HL-60 (cell line): ENCODE data around the gene RTN4RL1.

Experiments
- DNase-seq, 2 experiments: peaks; one replicate each; pipeline ENCODE4 v3.0.0-alpha.2; 2010 to 2020; ENCODE audit warnings: low read depth in 1 of 2, low spot score in 1 of 2
- H3K27ac ChIP-seq: fragments of 250-450 bp; sonication (Bioruptor Pico); replicated peaks from 2 replicates; pipeline ENCODE4 v1.5.1; 2020; ENCODE audit warnings: mild to moderate bottlenecking, moderate library complexity
- H3K27me3 ChIP-seq: fragments of 250-450 bp; sonication (Bioruptor Pico); 2 replicates; pipeline ENCODE4 v1.5.1; 2021; ENCODE audit warnings: mild to moderate bottlenecking, moderate library complexity; ENCODE audit not compliant: insufficient read depth, poor library complexity, severe bottlenecking
- H3K4me3 ChIP-seq: replicated peaks from 2 replicates; pipeline ENCODE4 v1.5.1; 2011; ENCODE audit warnings: mild to moderate bottlenecking, control low read depth, low read length; ENCODE audit not compliant: insufficient read depth
- CTCF ChIP-seq: IDR thresholded peaks from one replicate; pipeline ENCODE4 v1.5.1; 2011; ENCODE audit warnings: low read length, control low read depth, inconsistent platforms; ENCODE audit not compliant: insufficient read depth
- GABPA ChIP-seq: IDR thresholded peaks from 2 replicates; pipeline ENCODE4 v1.6.1; 2012; ENCODE audit warnings: low read depth
- POLR2AphosphoS5 ChIP-seq: IDR thresholded peaks from 2 replicates; pipeline ENCODE4 v1.6.1; 2012; ENCODE audit warnings: low read depth
- REST ChIP-seq: IDR thresholded peaks from 2 replicates; pipeline ENCODE4 v1.6.1; 2012; ENCODE audit warnings: low read depth; ENCODE audit not compliant: insufficient replicate concordance
- SPI1 ChIP-seq: IDR thresholded peaks from 2 replicates; pipeline ENCODE4 v1.6.1; 2012; ENCODE audit warnings: low read depth, mild to moderate bottlenecking, borderline replicate concordance

Gene RTN4RL1

GRCh38 chr17:2018716-2019510 is 6.2 kb downstream of the RTN4RL1 start:
- Histone ChIP-seq H3K27ac (no peak overlapping the region), H3K27me3 (no peaks in the 10 kb centered on the region), H3K4me3 (no peak overlapping the region)
- TF ChIP-seq REST (no peak), SPI1 (no peak), CTCF (no peak), POLR2AphosphoS5 (no peak), GABPA (no peak)
- no peak for DNase-seq

- Histone ChIP-seq H3K4me3 (no peak overlapping the region), H3K27ac (no peak overlapping the region), H3K27me3 (no peaks in the 10 kb centered on the region)
- no peak for DNase-seq
- no peak for TF ChIP-seq POLR2AphosphoS5
- no peak for TF ChIP-seq CTCF
- TF ChIP-seq REST: no peak
- TF ChIP-seq GABPA: no peak
- TF ChIP-seq SPI1: no peak
These were observed 7.7 kb downstream of the RTN4RL1 start for GRCh38 chr17:2017274-2017941.

GRCh38 chr17:2016494-2016893 is 8.6 kb downstream of the RTN4RL1 start:
- H3K27ac ChIP-seq: no peak overlapping the region
- H3K4me3 ChIP-seq: no peak overlapping the region
- DNase-seq: no peak
- TF ChIP-seq CTCF (no peak), POLR2AphosphoS5 (no peak), GABPA (no peak), REST (no peak), SPI1 (no peak)
- H3K27me3 ChIP-seq: no peaks in the 10 kb centered on the region
